Measurements from ENCODE around the gene KRAS. TPM values are rescaled to one million over a fixed set of nuclear protein-coding genes. Genes with fewer than 3 reads are reported as not detected.

The KRAS gene
- total and polyA plus RNA-seq, 4 experiments from 2014 or later, result 31.6 to 52.4 (median 34.6) TPM

GRCh38 chr12:25266497-25266896 is 15.8 kb upstream of the KRAS start:
- POLR2A ChIA-PET (ENCODE audit: partially characterized antibody), result no interaction called here
- H3K27ac Mint-ChIP-seq, result no peak overlapping the region
- Histone ChIP-seq H3K27me3 (ENCODE audit: insufficient read depth, low read length) (no peaks in the 10 kb centered on the region), H3K9me3 (ENCODE audit: control insufficient read depth in 1 of 2, low read length in 2 of 2) (no peaks in the 10 kb centered on the region), H3K4me3 (ENCODE audit: low read length in 2 of 2) (no peak overlapping the region), H3K4me1 (ENCODE audit: insufficient read depth, low read length) (no peaks in the 10 kb centered on the region), H3K27ac (ENCODE audit: low read depth, low read length) (no peak overlapping the region), H3K36me3 (ENCODE audit: insufficient read depth, low read length) (no peaks in the 10 kb centered on the region)
- DNase-seq, result no peak
- no peaks in the 10 kb centered on the region for H3K4me1 Mint-ChIP-seq
- no peaks in the 10 kb centered on the region for H3K36me3 Mint-ChIP-seq
- CTCF ChIA-PET (ENCODE audit: partially characterized antibody), result no interaction called here
- intact Hi-C loops (cut with micrococcal nuclease), result no loop called here
- no peak overlapping the region for H3K4me3 Mint-ChIP-seq
- H3K9me3 Mint-ChIP-seq, result no peaks in the 10 kb centered on the region
- H3K27me3 Mint-ChIP-seq, result no peaks in the 10 kb centered on the region

GRCh38 chr12:25264862-25265261 is 14.1 kb upstream of the KRAS start:
- Histone ChIP-seq H3K27me3 (ENCODE audit: insufficient read depth, low read length) (no peaks in the 10 kb centered on the region), H3K27ac (ENCODE audit: low read depth, low read length) (no peak overlapping the region), H3K4me3 (ENCODE audit: low read length in 2 of 2) (no peak overlapping the region), H3K9me3 (ENCODE audit: control insufficient read depth in 1 of 2, low read length in 2 of 2) (no peaks in the 10 kb centered on the region), H3K36me3 (ENCODE audit: insufficient read depth, low read length) (no peaks in the 10 kb centered on the region), H3K4me1 (ENCODE audit: insufficient read depth, low read length) (no peaks in the 10 kb centered on the region)
- H3K27ac Mint-ChIP-seq, result no peak overlapping the region
- H3K9me3 Mint-ChIP-seq, result peaks cover 0 to 4% (median 0%) of the 10 kb centered on the region in 8 donors
- H3K4me1 Mint-ChIP-seq, result no peaks in the 10 kb centered on the region
- intact Hi-C loops (cut with micrococcal nuclease), result no loop called here
- ChIA-PET CTCF (ENCODE audit: partially characterized antibody) (interaction anchor here (1.1 to 1.4 kb wide), 2 partner anchors 23 to 123 kb away, joined by 4 to 6 read pairs; no protein-coding TSS in a partner anchor), POLR2A (ENCODE audit: partially characterized antibody) (no interaction called here)
- H3K27me3 Mint-ChIP-seq, result peaks cover 0 to 7% of the 10 kb centered on the region in 2 donors
- DNase-seq, result no peak
- H3K4me3 Mint-ChIP-seq, result no peak overlapping the region
- H3K36me3 Mint-ChIP-seq, result no peaks in the 10 kb centered on the region

DNA sequence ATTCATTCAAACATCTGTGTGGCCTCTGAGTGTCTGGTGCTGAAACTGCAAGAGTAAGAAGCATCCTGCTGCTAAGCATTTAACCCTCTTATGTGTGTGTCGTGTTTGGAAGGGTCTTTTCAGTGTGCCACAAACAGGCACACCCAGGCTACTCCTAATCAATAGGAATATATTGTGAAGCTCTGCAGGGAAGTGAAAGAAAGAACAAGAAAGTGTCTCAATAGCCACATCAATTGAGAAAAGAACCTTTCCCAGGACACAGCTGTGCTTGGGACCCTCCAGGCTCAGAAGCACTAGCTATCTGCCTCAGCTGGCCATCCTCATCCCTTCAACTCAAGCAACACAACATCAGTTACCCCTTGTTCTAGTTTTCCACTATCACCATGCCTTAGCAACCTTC is 13.4 kb upstream of the KRAS start:
- H3K36me3 Mint-ChIP-seq, result no peaks in the 10 kb centered on the region
- no peak overlapping the region for H3K4me3 Mint-ChIP-seq
- H3K27ac ChIP-seq (ENCODE audit: low read depth, low read length), result no peak overlapping the region
- H3K27ac Mint-ChIP-seq, result no peak overlapping the region
- no peaks in the 10 kb centered on the region for H3K36me3 ChIP-seq (ENCODE audit: insufficient read depth, low read length)
- DNase-seq, result no peak
- ChIA-PET POLR2A (ENCODE audit: partially characterized antibody) (no interaction called here), CTCF (ENCODE audit: partially characterized antibody) (interaction anchor here (1.1 to 1.4 kb wide), 2 partner anchors 22 to 123 kb away, joined by 4 to 6 read pairs; no protein-coding TSS in a partner anchor)
- no peaks in the 10 kb centered on the region for H3K27me3 ChIP-seq (ENCODE audit: insufficient read depth, low read length)
- H3K4me1 Mint-ChIP-seq, result no peaks in the 10 kb centered on the region
- H3K4me3 ChIP-seq (ENCODE audit: low read length in 2 of 2), result no peak overlapping the region
- no peaks in the 10 kb centered on the region for H3K9me3 ChIP-seq (ENCODE audit: control insufficient read depth in 1 of 2, low read length in 2 of 2)
- peaks cover 0 to 4% (median 0%) of the 10 kb centered on the region in 8 donors for H3K9me3 Mint-ChIP-seq
- intact Hi-C loops (cut with micrococcal nuclease), result no loop called here
- H3K27me3 Mint-ChIP-seq, result peaks cover 0 to 7% of the 10 kb centered on the region in 2 donors
- no peaks in the 10 kb centered on the region for H3K4me1 ChIP-seq (ENCODE audit: insufficient read depth, low read length)

GRCh38 chr12:25263594-25263993 is 12.9 kb upstream of the KRAS start:
- Histone ChIP-seq H3K36me3 (ENCODE audit: insufficient read depth, low read length) (no peaks in the 10 kb centered on the region), H3K4me1 (ENCODE audit: insufficient read depth, low read length) (no peaks in the 10 kb centered on the region), H3K9me3 (ENCODE audit: control insufficient read depth in 1 of 2, low read length in 2 of 2) (no peaks in the 10 kb centered on the region), H3K27ac (ENCODE audit: low read depth, low read length) (no peak overlapping the region), H3K27me3 (ENCODE audit: insufficient read depth, low read length) (no peaks in the 10 kb centered on the region), H3K4me3 (ENCODE audit: low read length in 2 of 2) (no peak overlapping the region)
- ChIA-PET CTCF (ENCODE audit: partially characterized antibody) (no interaction called here), POLR2A (ENCODE audit: partially characterized antibody) (interaction anchor here (1.4 kb wide), 1 partner anchor 45 kb away, joined by 4 read pairs; no protein-coding TSS in a partner anchor)
- Mint-ChIP-seq H3K27me3 (peaks cover 0 to 7% of the 10 kb centered on the region in 2 donors), H3K36me3 (no peaks in the 10 kb centered on the region), H3K27ac (no peak overlapping the region), H3K4me3 (no peak overlapping the region), H3K9me3 (peaks cover 0 to 4% (median 0%) of the 10 kb centered on the region in 8 donors), H3K4me1 (no peaks in the 10 kb centered on the region)
- intact Hi-C loops (cut with micrococcal nuclease), result no loop called here
- no peak for DNase-seq

DNA sequence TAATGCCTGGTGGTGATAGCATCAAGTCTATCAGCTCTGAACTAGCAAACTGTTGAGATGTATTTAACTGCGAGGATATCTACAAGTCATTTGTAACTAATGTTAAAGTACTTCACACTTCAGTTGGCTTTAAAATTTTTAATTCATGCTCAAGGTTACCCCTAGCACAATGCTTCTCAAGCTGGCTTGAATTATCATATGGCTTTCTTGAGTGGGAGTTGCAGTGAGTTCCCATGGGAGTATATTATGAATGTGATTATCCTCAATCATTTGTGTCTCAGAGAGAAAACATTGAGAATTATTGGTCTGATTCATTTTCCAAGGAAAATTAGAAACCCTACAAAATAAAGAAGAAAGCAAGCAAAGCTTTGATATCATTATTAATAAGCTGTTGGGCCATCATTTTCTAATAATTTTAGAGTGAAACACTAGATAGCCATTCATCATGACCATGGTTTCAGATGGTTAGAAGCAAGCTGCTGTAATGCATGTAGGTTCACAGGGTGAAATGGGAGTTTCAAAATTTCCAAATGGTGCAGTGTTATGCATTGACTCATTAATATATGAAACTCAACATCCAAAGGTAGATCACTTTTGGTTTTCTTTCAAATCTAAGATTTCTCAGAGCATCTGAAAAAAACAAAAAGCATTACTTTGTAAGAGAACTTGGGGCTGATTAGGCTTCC is 11.8 kb upstream of the KRAS start:
- no peak overlapping the region for H3K27ac ChIP-seq (ENCODE audit: low read depth, low read length)
- Mint-ChIP-seq H3K9me3 (peaks cover 0 to 4% (median 0%) of the 10 kb centered on the region in 8 donors), H3K27me3 (peaks cover 0 to 7% of the 10 kb centered on the region in 2 donors), H3K4me3 (no peak overlapping the region), H3K4me1 (no peaks in the 10 kb centered on the region), H3K27ac (no peak overlapping the region), H3K36me3 (no peaks in the 10 kb centered on the region)
- H3K9me3 ChIP-seq (ENCODE audit: control insufficient read depth in 1 of 2, low read length in 2 of 2), result no peaks in the 10 kb centered on the region
- no peak overlapping the region for H3K4me3 ChIP-seq (ENCODE audit: low read length in 2 of 2)
- POLR2A ChIA-PET (ENCODE audit: partially characterized antibody), result interaction anchor here (1.4 kb wide), 1 partner anchor 46 kb away, joined by 4 read pairs; no protein-coding TSS in a partner anchor
- no peaks in the 10 kb centered on the region for H3K4me1 ChIP-seq (ENCODE audit: insufficient read depth, low read length)
- intact Hi-C loops (cut with micrococcal nuclease), result no loop called here
- H3K27me3 ChIP-seq (ENCODE audit: insufficient read depth, low read length), result no peaks in the 10 kb centered on the region
- no peaks in the 10 kb centered on the region for H3K36me3 ChIP-seq (ENCODE audit: insufficient read depth, low read length)
- no peak for DNase-seq
- CTCF ChIA-PET (ENCODE audit: partially characterized antibody), result interaction anchor here (1.4 kb wide), 1 partner anchor 21 kb away, joined by 4 read pairs; no protein-coding TSS in a partner anchor

GRCh38 chr12:25257590-25258324 is 7.0 kb upstream of the KRAS start:
- no peaks in the 10 kb centered on the region for H3K4me1 ChIP-seq (ENCODE audit: insufficient read depth, low read length)
- Mint-ChIP-seq H3K27me3 (peaks cover 0 to 7% of the 10 kb centered on the region in 2 donors), H3K4me3 (no peak overlapping the region), H3K36me3 (no peaks in the 10 kb centered on the region), H3K4me1 (peaks cover 3 to 13% (median 7%) of the 10 kb centered on the region in 4 donors), H3K27ac (no peak overlapping the region), H3K9me3 (peaks cover 0 to 7% (median 0%) of the 10 kb centered on the region in 8 donors)
- H3K4me3 ChIP-seq (ENCODE audit: low read length in 2 of 2), result no peak overlapping the region
- CTCF ChIA-PET (ENCODE audit: partially characterized antibody), result no interaction called here
- POLR2A ChIA-PET (ENCODE audit: partially characterized antibody), result no interaction called here
- intact Hi-C loops (cut with micrococcal nuclease), result no loop called here
- H3K9me3 ChIP-seq (ENCODE audit: control insufficient read depth in 1 of 2, low read length in 2 of 2), result no peaks in the 10 kb centered on the region
- no peaks in the 10 kb centered on the region for H3K36me3 ChIP-seq (ENCODE audit: insufficient read depth, low read length)
- H3K27me3 ChIP-seq (ENCODE audit: insufficient read depth, low read length), result no peaks in the 10 kb centered on the region
- DNase-seq, result no peak
- H3K27ac ChIP-seq (ENCODE audit: low read depth, low read length), result no peak overlapping the region

DNA sequence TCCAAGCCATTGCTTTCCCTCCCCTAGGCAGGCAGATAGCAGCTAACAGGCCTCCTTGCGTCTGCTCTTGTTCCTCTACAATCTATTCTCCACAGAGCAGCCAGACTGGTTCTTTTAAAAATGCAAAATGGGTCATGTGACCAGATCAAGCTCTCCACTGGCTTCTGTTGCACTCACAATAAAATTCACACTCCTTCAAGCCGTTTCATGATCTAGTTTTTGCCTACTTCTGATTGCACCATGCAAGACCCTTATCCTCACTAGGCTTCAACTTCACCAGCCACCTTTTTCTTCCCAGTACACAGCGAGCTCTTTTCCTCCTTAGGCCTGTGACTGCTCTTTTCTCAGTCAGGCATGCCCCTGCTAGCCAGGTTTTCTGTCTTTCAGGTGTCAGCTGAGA is 6.1 kb upstream of the KRAS start:
- ChIA-PET POLR2A (ENCODE audit: partially characterized antibody) (interaction anchor here (0.9 to 1.5 kb wide), 2 partner anchors 20 to 131 kb away, joined by 3 to 4 read pairs; no protein-coding TSS in a partner anchor), CTCF (ENCODE audit: partially characterized antibody) (interaction anchor here (1.0 to 1.4 kb wide), 2 partner anchors 15 to 21 kb away, joined by 3 read pairs; no protein-coding TSS in a partner anchor)
- H3K27ac Mint-ChIP-seq, result no peak overlapping the region
- Histone ChIP-seq H3K27ac (ENCODE audit: low read depth, low read length) (no peak overlapping the region), H3K36me3 (ENCODE audit: insufficient read depth, low read length) (no peaks in the 10 kb centered on the region), H3K9me3 (ENCODE audit: control insufficient read depth in 1 of 2, low read length in 2 of 2) (no peaks in the 10 kb centered on the region), H3K4me3 (ENCODE audit: low read length in 2 of 2) (no peak overlapping the region), H3K4me1 (ENCODE audit: insufficient read depth, low read length) (peaks cover under 1% of the 10 kb centered on the region), H3K27me3 (ENCODE audit: insufficient read depth, low read length) (no peaks in the 10 kb centered on the region)
- peaks cover 0 to 7% (median 0%) of the 10 kb centered on the region in 8 donors for H3K9me3 Mint-ChIP-seq
- H3K4me3 Mint-ChIP-seq, result no peak overlapping the region
- no peaks in the 10 kb centered on the region for H3K36me3 Mint-ChIP-seq
- H3K4me1 Mint-ChIP-seq, result peaks cover 6 to 20% (median 14%) of the 10 kb centered on the region in 4 donors
- H3K27me3 Mint-ChIP-seq, result peaks cover 0 to 7% of the 10 kb centered on the region in 2 donors
- DNase-seq, result no peak
- intact Hi-C loops (cut with micrococcal nuclease), result no loop called here

Measured in CD4-positive, alpha-beta memory T cell (primary cell).